D721Med (cell line): ENCODE data around the gene RPS2.

Experiments
- DNase-seq: peaks from one replicate; pipeline ENCODE4 v3.0.0; 2011; ENCODE audit warnings: low spot score; ENCODE audit not compliant: insufficient read length
- FAIRE-seq: peaks from 2 replicates; lab custom pipeline; 2011; peaks lifted over from hg19 to GRCh38; lab: Jason Lieb, UNC
- CTCF ChIP-seq: IDR thresholded peaks from 2 replicates; pipeline ENCODE4 v1.5.1; 2012; ENCODE audit warnings: mild to moderate bottlenecking, control low read depth; ENCODE audit not compliant: insufficient read depth; ENCODE audit errors: missing control alignments

Gene RPS2

GRCh38 chr16:1979271-1980029, 14.8 kb upstream of the RPS2 start:
- FAIRE-seq (no peak), DNase-seq (no peak)
- no peak for TF ChIP-seq CTCF

GRCh38 chr16:1978476-1979120, 14.0 kb upstream of the RPS2 start:
- FAIRE-seq: no peak
- TF ChIP-seq CTCF: no peak
- no peak for DNase-seq

- FAIRE-seq (no peak), DNase-seq (no peak)
- no peak for TF ChIP-seq CTCF
Observed at GRCh38 chr16:1977875-1978268, 13.2 kb upstream of the RPS2 start.

GRCh38 chr16:1976951-1977874, 12.6 kb upstream of the RPS2 start:
- no peak for TF ChIP-seq CTCF

GRCh38 chr16:1976216-1976520, 11.5 kb upstream of the RPS2 start:
- FAIRE-seq: no peak
- no peak for TF ChIP-seq CTCF
- DNase-seq: no peak

More at GRCh38 chr16:1976951-1977874, 12.6 kb upstream of the RPS2 start:
- FAIRE-seq (no peak), DNase-seq (no peak)

- no peak for FAIRE-seq
- DNase-seq: no peak
- no peak for TF ChIP-seq CTCF
Observed at GRCh38 chr16:1975432-1976215, 11.0 kb upstream of the RPS2 start.
